ENCODE results near the gene LMAN2L. TPM values are rescaled to one million over a fixed set of nuclear protein-coding genes. Genes with fewer than 3 reads are reported as not detected.

LMAN2L gene
- total and polyA plus RNA-seq, 7 donors, result 8.6 to 24.1 (median 12.7) TPM

- no peak for DNase-seq
- Histone ChIP-seq H3K4me1 (no peaks in the 10 kb centered on the region), H3K27ac (no peak overlapping the region), H3K27me3 (ENCODE audit: insufficient read depth in 3 of 3, low read length in 2 of 3) (no peaks in the 10 kb centered on the region), H3K4me3 (no peak overlapping the region), H3K36me3 (ENCODE audit: insufficient read depth in 1 of 2, low read depth in 1 of 2) (peaks cover 0 to 86% of the 10 kb centered on the region in 2 donors), H3K9me3 (no peaks in the 10 kb centered on the region)
- 91 to 94% (median 93%) methylated on average over 4 of the region's 4 CpGs for WGBS, 3 donors
- no peak for ATAC-seq
- TF ChIP-seq CTCF (IDR thresholded peaks at IDR 0.05), result no peak
- intact Hi-C loops (cut with DNase I), result no loop called here
These were observed 13.7 kb downstream of the LMAN2L start for GRCh38 chr2:96726131-96726530.

- H3K4me3 ChIP-seq, result no peak overlapping the region
- no peak for ATAC-seq
- no peak for DNase-seq
- TF ChIP-seq CTCF (IDR thresholded peaks at IDR 0.05), result no peak
- H3K27me3 ChIP-seq (ENCODE audit: insufficient read depth in 3 of 3, low read length in 2 of 3), result no peaks in the 10 kb centered on the region
- H3K4me1 ChIP-seq, result no peaks in the 10 kb centered on the region
- H3K36me3 ChIP-seq (ENCODE audit: insufficient read depth in 1 of 2, low read depth in 1 of 2), result peaks cover 8 to 74% of the 10 kb centered on the region in 2 donors
- H3K9me3 ChIP-seq, result no peaks in the 10 kb centered on the region
- intact Hi-C loops (cut with DNase I), result no loop called here
- no peak overlapping the region for H3K27ac ChIP-seq
These were observed 23.5 kb downstream of the LMAN2L start for GRCh38 chr2:96716388-96716787.

- WGBS, 3 donors, result 90 to 91% (median 90%) methylated on average over 5 of the region's 5 CpGs
- DNase-seq, result no peak
- TF ChIP-seq CTCF (IDR thresholded peaks at IDR 0.05), result no peak
- H3K36me3 ChIP-seq (ENCODE audit: insufficient read depth in 1 of 2, low read depth in 1 of 2), result peaks cover 8 to 78% of the 10 kb centered on the region in 2 donors
- no peak overlapping the region for H3K27ac ChIP-seq
- no peaks in the 10 kb centered on the region for H3K4me1 ChIP-seq
- H3K27me3 ChIP-seq (ENCODE audit: insufficient read depth in 3 of 3, low read length in 2 of 3), result no peaks in the 10 kb centered on the region
- H3K4me3 ChIP-seq, result no peak overlapping the region
- no peaks in the 10 kb centered on the region for H3K9me3 ChIP-seq
- ATAC-seq, result no peak
- intact Hi-C loops (cut with DNase I), result no loop called here
These were observed 24.2 kb downstream of the LMAN2L start for GRCh38 chr2:96715658-96716057.

GRCh38 chr2:96710985-96711384 is 28.9 kb downstream of the LMAN2L start:
- no peak for TF ChIP-seq CTCF (IDR thresholded peaks at IDR 0.05)
- WGBS, 3 donors, result 84 to 94% (median 89%) methylated on average over 3 of the region's 3 CpGs
- intact Hi-C loops (cut with DNase I), result no loop called here
- Histone ChIP-seq H3K27me3 (ENCODE audit: insufficient read depth in 3 of 3, low read length in 2 of 3) (no peaks in the 10 kb centered on the region), H3K4me3 (no peak overlapping the region), H3K36me3 (ENCODE audit: insufficient read depth in 1 of 2, low read depth in 1 of 2) (peaks cover 19 to 88% of the 10 kb centered on the region in 2 donors), H3K4me1 (no peaks in the 10 kb centered on the region), H3K9me3 (no peaks in the 10 kb centered on the region), H3K27ac (no peak overlapping the region)
- no peak for DNase-seq
- ATAC-seq, result no peak

GRCh38 chr2:96703021-96703751 is 36.7 kb downstream of the LMAN2L start:
- Histone ChIP-seq H3K36me3 (ENCODE audit: insufficient read depth in 1 of 2, low read depth in 1 of 2) (peaks cover 11 to 70% of the 10 kb centered on the region in 2 donors), H3K27ac (no peak overlapping the region), H3K27me3 (ENCODE audit: insufficient read depth in 3 of 3, low read length in 2 of 3) (no peaks in the 10 kb centered on the region), H3K4me1 (no peaks in the 10 kb centered on the region), H3K4me3 (no peak overlapping the region), H3K9me3 (no peaks in the 10 kb centered on the region)
- TF ChIP-seq CTCF (IDR thresholded peaks at IDR 0.05), result no peak
- ATAC-seq (no peak), DNase-seq (no peak)
- WGBS, 3 donors, result 88 to 96% (median 94%) methylated on average over 16 of the region's 16 CpGs
- intact Hi-C loops (cut with DNase I), result no loop called here
